Panc1 (cell line): ENCODE measurements around the gene TPRX2.
"Not testable (repeated sequence)": the region's sequence is repeated elsewhere in the genome, so short reads cannot be mapped to it uniquely, and the experiment has no call there.

ENCODE experiments used
- CTCF ChIP-seq: fragments of 450-650 bp; IDR thresholded peaks from 2 replicates; pipeline ENCODE4 v1.5.1; 2017; ENCODE audit warnings: mild to moderate bottlenecking
- POLR2AphosphoS5 ChIP-seq: IDR thresholded peaks from 2 replicates; pipeline ENCODE4 v1.6.1; 2012; ENCODE audit warnings: mild to moderate bottlenecking, low read depth, low read length, moderate library complexity
- REST ChIP-seq, 2 experiments: IDR thresholded peaks; 2 replicates each; pipeline ENCODE4 v1.6.1; 2011 to 2012; ENCODE audit warnings: low read depth in 2 of 2, control low read depth in 1 of 2, low read length in 1 of 2, mild to moderate bottlenecking in 1 of 2, moderate library complexity in 1 of 2; ENCODE audit not compliant: insufficient read depth in 1 of 2
- SIN3A ChIP-seq: IDR thresholded peaks from 2 replicates; pipeline ENCODE4 v1.6.1; 2012; ENCODE audit warnings: low read depth, mild to moderate bottlenecking, low read length, moderate library complexity, borderline replicate concordance; ENCODE audit not compliant: insufficient read depth
- TCF7L2 ChIP-seq: IDR thresholded peaks from 2 replicates; pipeline ENCODE4 v1.6.1; 2011; ENCODE audit warnings: mild to moderate bottlenecking, low read depth, low read length, inconsistent platforms

GRCh38 chr19:47858646-47859285, at the start of gene TPRX2:
- not testable (repeated sequence) for TF ChIP-seq CTCF; POLR2AphosphoS5; REST (IDR thresholded peaks at IDR 0.05; ENCODE audit: insufficient read depth in 1 of 2, low read depth in 2 of 2, low read length in 1 of 2); SIN3A; TCF7L2
